ENCODE data around the gene NOP16.

Gene NOP16

GRCh38 chr5:176361437-176362232, 26.8 kb downstream of the NOP16 start, which contains the start of gene KIAA1191 (continued):
- TF ChIP-seq ZNF26 (tag by site-specific recombination; IDR thresholded peaks at IDR 0.05) (no peak), MEIS1 (CRISPR knock-in tag; IDR thresholded peaks at IDR 0.05; ENCODE audit: borderline replicate concordance) (no peak), ZNF768 (tag by site-specific recombination; IDR thresholded peaks at IDR 0.05) (no peak), ZNF416 (tag by site-specific recombination; IDR thresholded peaks at IDR 0.05) (no peak), ZNF501 (tag by site-specific recombination; IDR thresholded peaks at IDR 0.05) (peak; percentile 90), KLF9 (tag by site-specific recombination; IDR thresholded peaks at IDR 0.05; ENCODE audit: low read depth) (peak; percentile 96), ZNF639 (tag by site-specific recombination; IDR thresholded peaks at IDR 0.05) (peak; percentile 21; the same call in 1 of the 2 replicates), YY2 (tag by site-specific recombination; IDR thresholded peaks at IDR 0.05) (peak; percentile 46; the same call in 1 of the 2 replicates), ZNF76 (tag by site-specific recombination; IDR thresholded peaks at IDR 0.05; ENCODE audit: borderline replicate concordance, low read depth) (peak; percentile 93), HOXD13 (CRISPR knock-in tag; IDR thresholded peaks at IDR 0.05; ENCODE audit: borderline replicate concordance) (0 out of 2 replicates have a peak, but pooled peaks have one; percentile 0), ZNF114 (tag by site-specific recombination; IDR thresholded peaks at IDR 0.05) (no peak), ZNF629 (tag by site-specific recombination; IDR thresholded peaks at IDR 0.05) (peak; percentile 44; the same call in 1 of the 2 replicates), ZNF239 (tag by site-specific recombination; IDR thresholded peaks at IDR 0.05) (no peak), ZNF274 (IDR thresholded peaks at IDR 0.05; ENCODE audit: low read length) (no peak), ZNF274 (tag by site-specific recombination; IDR thresholded peaks at IDR 0.05; ENCODE audit: borderline replicate concordance) (no peak), EGR2 (tag by site-specific recombination; IDR thresholded peaks at IDR 0.05; ENCODE audit: low read depth) (peak; percentile 45), ZNF311 (tag by site-specific recombination; IDR thresholded peaks at IDR 0.05; ENCODE audit: borderline replicate concordance) (no peak), ZSCAN5A (tag by site-specific recombination; IDR thresholded peaks at IDR 0.05) (no peak), ZNF664 (tag by site-specific recombination; IDR thresholded peaks at IDR 0.05) (no peak), KLF16 (tag by site-specific recombination; IDR thresholded peaks at IDR 0.05) (no peak; the same call in none of the 2 replicates), HOXC10 (CRISPR knock-in tag; IDR thresholded peaks at IDR 0.05) (no peak), ZIC2 (tag by site-specific recombination; IDR thresholded peaks at IDR 0.05) (peak; percentile 76), REPIN1 (tag by site-specific recombination; IDR thresholded peaks at IDR 0.05; ENCODE audit: low read depth) (no peak; the same call in 1 of the 2 replicates), CTCF (tag by site-specific recombination; IDR thresholded peaks at IDR 0.05) (peak; percentile 77), ZNF704 (tag by site-specific recombination; IDR thresholded peaks at IDR 0.05) (no peak), ZBTB49 (tag by site-specific recombination; IDR thresholded peaks at IDR 0.05; ENCODE audit: low read depth) (no peak), ZNF202 (tag by site-specific recombination; IDR thresholded peaks at IDR 0.05; ENCODE audit: borderline replicate concordance) (no peak), HOXA7 (CRISPR knock-in tag; IDR thresholded peaks at IDR 0.05; ENCODE audit: borderline replicate concordance) (no peak), ATF2 (tag by site-specific recombination; IDR thresholded peaks at IDR 0.05; ENCODE audit: low read depth) (no peak)

All from HEK293 (cell line).